SK-N-MC (cell line): ENCODE data around the gene ENTPD6.

Experiments used
- DNase-seq: peaks from one replicate; pipeline ENCODE4 v3.0.0-alpha.2; 2011; ENCODE audit warnings: low read depth, low spot score
- H3K27ac ChIP-seq: fragments of 200-600 bp; sonication (generic); 2 replicates; pipeline ENCODE4 v1.5.1; 2016; ENCODE audit warnings: mixed run types
- H3K36me3 ChIP-seq: fragments of 200-600 bp; sonication (generic); 2 replicates; pipeline ENCODE4 v1.6.1; 2017; ENCODE audit warnings: antibody characterized with exemption, low read length, mixed read lengths; ENCODE audit not compliant: insufficient read depth
- H3K4me3 ChIP-seq: fragments of 200-600 bp; sonication (generic); 2 replicates; pipeline ENCODE4 v1.5.1; 2016
- H3K9ac ChIP-seq: fragments of 200-600 bp; sonication (generic); 2 replicates; pipeline ENCODE4 v1.8.0; 2017; ENCODE audit warnings: mixed run types, mixed read lengths; ENCODE audit not compliant: insufficient read length
- H3K9me3 ChIP-seq: fragments of 200-600 bp; sonication (generic); 2 replicates; pipeline ENCODE4 v1.6.1; 2017; ENCODE audit warnings: low read depth, mild to moderate bottlenecking, antibody characterized with exemption, low read length, moderate library complexity, mixed read lengths
- EZH2 ChIP-seq: fragments of 200-600 bp; sonication (generic); IDR thresholded peaks from one replicate; pipeline ENCODE4 v1.6.1; 2017; ENCODE audit warnings: antibody characterized with exemption
- FOXP2 ChIP-seq: optimal IDR thresholded peaks from 2 replicates; pipeline ENCODE3; 2011; ENCODE audit warnings: mild to moderate bottlenecking, moderate library complexity; ENCODE audit not compliant: insufficient read depth; ENCODE audit errors: extremely low read length, control extremely low read depth
- POLR2AphosphoS5 ChIP-seq: IDR thresholded peaks from 2 replicates; pipeline ENCODE4 v1.6.1; 2012; ENCODE audit warnings: mild to moderate bottlenecking, low read depth, low read length, borderline replicate concordance

ENTPD6 gene

DNA sequence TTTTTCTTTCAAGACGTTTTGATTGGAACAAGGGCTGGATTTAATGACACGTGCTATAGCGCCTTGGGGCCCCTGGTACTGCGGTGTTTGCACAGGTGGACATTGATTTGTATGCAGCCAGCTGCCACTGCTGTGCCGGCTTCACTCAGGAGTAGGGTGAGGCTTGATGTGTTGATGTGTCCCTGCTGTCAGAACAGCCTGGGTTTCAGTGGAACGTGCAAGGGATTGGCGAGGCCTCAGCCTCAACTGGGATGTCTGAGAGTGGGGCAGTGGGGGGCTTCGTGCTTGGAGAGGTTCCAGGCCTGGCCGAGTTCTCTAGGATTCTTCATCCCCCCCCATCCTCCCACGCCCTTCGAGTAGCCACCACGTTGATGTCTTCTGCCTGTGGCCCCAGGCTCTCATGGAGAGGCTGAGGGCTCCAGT, 75.3 kb downstream of the ENTPD6 start:
- Histone ChIP-seq H3K36me3 (no peaks in the 10 kb centered on the region; the same call in 1 of the 2 replicates), H3K9me3 (no peaks in the 10 kb centered on the region), H3K4me3 (no peak overlapping the region), H3K27ac (no peak overlapping the region), H3K9ac (no peak overlapping the region)
- DNase-seq, result no peak
- TF ChIP-seq EZH2, result no peak
- TF ChIP-seq FOXP2, result no peak
- TF ChIP-seq POLR2AphosphoS5, result no peak

- no peaks in the 10 kb centered on the region; the same call in 1 of the 2 replicates for H3K36me3 ChIP-seq
- TF ChIP-seq FOXP2, result no peak
- no peak for TF ChIP-seq EZH2
- no peak for TF ChIP-seq POLR2AphosphoS5
- H3K9ac ChIP-seq, result no peak overlapping the region
Measured at GRCh38 chr20:25271486-25272222, 76.1 kb downstream of the ENTPD6 start.

DNA sequence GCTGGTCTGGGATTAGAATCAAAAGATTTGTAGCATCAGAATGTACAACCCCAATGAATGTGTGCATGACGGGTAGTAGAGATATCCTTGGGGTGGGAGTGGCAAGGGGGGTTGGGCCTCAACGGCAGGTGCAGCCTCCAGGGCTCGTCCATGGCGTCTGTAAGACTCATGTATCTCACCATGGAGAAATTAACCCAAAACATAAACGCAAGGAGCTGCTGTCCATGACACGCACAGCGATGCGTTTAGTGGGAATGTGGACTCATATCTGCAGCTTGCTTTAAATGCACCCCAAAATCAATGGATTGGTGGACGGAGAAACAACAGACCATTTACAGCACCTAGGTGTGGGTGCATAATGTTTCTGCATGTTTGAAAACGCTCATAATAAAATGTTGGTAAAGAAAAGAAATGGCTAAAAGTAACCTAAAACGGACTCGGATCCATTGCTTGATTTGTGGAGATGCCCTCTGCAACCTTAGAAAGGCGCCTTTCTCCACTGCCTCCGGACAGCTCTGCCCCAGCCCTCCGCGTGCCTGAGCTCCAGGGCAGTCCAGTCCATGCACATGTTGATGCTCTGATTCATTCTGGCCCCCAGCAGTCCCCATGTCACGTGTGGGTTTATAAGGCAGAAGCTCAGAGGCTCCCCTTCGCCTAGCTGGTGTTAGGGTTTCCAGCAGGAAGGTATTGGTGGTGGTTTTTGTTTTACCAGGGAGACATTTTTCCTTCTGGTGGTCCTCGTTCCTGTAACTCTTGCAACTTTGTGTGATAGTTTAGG, 76.9 kb downstream of the ENTPD6 start:
- Histone ChIP-seq H3K36me3 (no peaks in the 10 kb centered on the region; the same call in 1 of the 2 replicates), H3K9ac (no peak overlapping the region)

More at GRCh38 chr20:25271486-25272222, 76.1 kb downstream of the ENTPD6 start:
- Histone ChIP-seq H3K27ac (no peak overlapping the region), H3K9me3 (no peaks in the 10 kb centered on the region), H3K4me3 (no peak overlapping the region)
- DNase-seq, result no peak

DNA sequence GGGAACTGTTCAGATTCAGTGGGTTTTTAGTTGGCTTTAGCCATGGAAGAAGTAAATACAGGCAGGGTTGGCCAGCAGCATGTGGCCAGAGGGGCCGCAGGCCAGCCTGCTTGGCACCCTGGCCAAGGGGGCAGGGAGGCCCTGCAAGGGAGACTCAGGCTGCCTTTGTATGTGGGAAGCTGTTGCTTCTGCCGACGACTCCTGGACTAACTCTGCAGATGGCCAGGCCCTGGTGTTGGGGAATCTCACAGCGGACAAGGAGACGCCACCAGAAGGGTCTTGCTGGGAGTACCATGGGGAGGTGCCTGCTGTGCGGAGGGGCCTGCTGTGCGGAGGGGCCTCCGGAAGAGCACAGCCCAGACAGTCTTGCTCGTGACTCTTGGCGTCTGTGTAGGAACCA, 77.5 kb downstream of the ENTPD6 start:
- Histone ChIP-seq H3K27ac (no peak overlapping the region), H3K4me3 (no peak overlapping the region), H3K36me3 (no peaks in the 10 kb centered on the region; the same call in 1 of the 2 replicates), H3K9ac (no peak overlapping the region), H3K9me3 (no peaks in the 10 kb centered on the region)
- no peak for DNase-seq
- no peak for TF ChIP-seq EZH2
- TF ChIP-seq FOXP2, result no peak
- no peak for TF ChIP-seq POLR2AphosphoS5

More for the DNA sequence above, 76.9 kb downstream of the ENTPD6 start:
- H3K9me3 ChIP-seq, result no peaks in the 10 kb centered on the region
- no peak for TF ChIP-seq POLR2AphosphoS5
- no peak for TF ChIP-seq EZH2
- TF ChIP-seq FOXP2, result no peak
- no peak overlapping the region for H3K4me3 ChIP-seq
- DNase-seq, result no peak
- H3K27ac ChIP-seq, result no peak overlapping the region

DNA sequence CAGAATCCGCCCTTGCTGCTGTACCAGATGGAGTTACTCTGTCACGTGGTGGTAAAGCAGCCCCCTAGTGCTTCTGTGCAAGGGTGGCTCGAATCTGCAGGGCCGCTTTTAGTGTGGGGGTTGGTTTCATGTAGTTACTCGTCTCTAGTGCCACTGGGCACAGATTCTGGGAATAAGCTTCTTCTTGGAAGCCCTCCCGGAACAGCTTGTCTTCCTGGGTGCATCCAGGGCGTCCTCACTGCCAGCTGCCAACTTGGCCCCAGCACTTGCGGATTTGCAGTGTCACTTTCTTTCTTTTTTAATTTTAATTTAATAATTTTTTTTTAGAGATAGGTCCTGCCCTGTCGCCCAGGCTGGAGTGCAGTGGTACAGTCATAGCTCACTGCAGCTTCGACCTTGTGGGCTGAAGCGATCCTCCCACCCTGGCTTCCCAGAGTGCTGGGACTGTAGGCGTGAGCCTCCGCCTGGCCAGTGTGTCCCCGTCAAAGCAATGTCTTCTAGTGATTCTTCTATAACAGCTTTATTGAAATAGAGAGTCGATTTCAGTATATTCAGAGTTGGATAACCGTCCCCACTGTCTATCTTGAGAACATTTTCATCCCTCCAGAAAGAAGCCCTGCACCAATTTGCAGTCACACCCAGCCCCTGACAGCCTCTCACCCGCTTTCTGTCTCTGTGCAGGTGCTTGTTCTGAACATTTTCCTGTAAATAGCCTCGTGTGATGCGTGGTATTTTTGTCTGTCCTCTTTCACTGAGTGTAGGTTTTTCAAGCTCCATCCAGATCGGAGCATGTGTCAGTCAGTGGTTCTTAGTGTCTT, 78.2 kb downstream of the ENTPD6 start:
- Histone ChIP-seq H3K27ac (no peak overlapping the region), H3K36me3 (no peaks in the 10 kb centered on the region; the same call in 1 of the 2 replicates), H3K9ac (no peak overlapping the region)

GRCh38 chr20:25274481-25274880, 79.0 kb downstream of the ENTPD6 start:
- TF ChIP-seq POLR2AphosphoS5 (no peak), FOXP2 (no peak), EZH2 (no peak)
- Histone ChIP-seq H3K36me3 (no peaks in the 10 kb centered on the region; the same call in 1 of the 2 replicates), H3K9me3 (no peaks in the 10 kb centered on the region), H3K9ac (no peak overlapping the region), H3K4me3 (no peak overlapping the region), H3K27ac (no peak overlapping the region)
- no peak for DNase-seq

More for the DNA sequence above, 78.2 kb downstream of the ENTPD6 start:
- Histone ChIP-seq H3K9me3 (no peaks in the 10 kb centered on the region), H3K4me3 (no peak overlapping the region)
- no peak for DNase-seq
- TF ChIP-seq EZH2, result no peak
- no peak for TF ChIP-seq FOXP2
- TF ChIP-seq POLR2AphosphoS5, result no peak

GRCh38 chr20:25274891-25275812, 79.6 kb downstream of the ENTPD6 start:
- Histone ChIP-seq H3K4me3 (no peak overlapping the region), H3K9ac (no peak overlapping the region), H3K36me3 (no peaks in the 10 kb centered on the region; the same call in 1 of the 2 replicates), H3K27ac (no peak overlapping the region), H3K9me3 (no peaks in the 10 kb centered on the region)
- no peak for DNase-seq
- TF ChIP-seq EZH2 (no peak), FOXP2 (no peak), POLR2AphosphoS5 (no peak)
